Measurements from ENCODE around the gene NSUN5.

- TF ChIP-seq EZH2 (IDR thresholded peaks at IDR 0.05; ENCODE audit: borderline replicate concordance, low read depth, low read length, severe bottlenecking) (no peak), CTCF (IDR thresholded peaks at IDR 0.05; ENCODE audit: extremely low read depth in 1 of 2, insufficient read depth in 1 of 2, low read depth in 1 of 2, low read length in 2 of 2) (no peak), POLR2A (IDR thresholded peaks at IDR 0.05; ENCODE audit: low read depth, low read length) (no peak), POLR2AphosphoS5 (IDR thresholded peaks at IDR 0.05; ENCODE audit: insufficient read depth, low read depth, low read length) (no peak), JUN (IDR thresholded peaks at IDR 0.05; ENCODE audit: borderline replicate concordance, insufficient read depth, insufficient read length, low read depth) (no peak), MAX (IDR thresholded peaks at IDR 0.05; ENCODE audit: insufficient read depth, insufficient read length) (no peak), FOS (IDR thresholded peaks at IDR 0.05; ENCODE audit: borderline replicate concordance, insufficient read depth, low read length) (no peak), GATA2 (IDR thresholded peaks at IDR 0.05; ENCODE audit: insufficient read depth, insufficient read length, low read depth, low read length) (no peak)
Observed at GRCh38 chr7:73350306-73351068, 41.9 kb upstream of the NSUN5 start.
